CD8-positive, alpha-beta memory T cell (primary cell): ENCODE measurements around the gene GRIN1. TPM values are rescaled to one million over a fixed set of nuclear protein-coding genes. Genes with fewer than 3 reads are reported as not detected.

Experiments used
- CTCF ChIA-PET: fragments of 350-600 bp; sonication (Branson Sonifier 250); formaldehyde crosslinking; loops from one replicate; lab custom pipeline; 2021; ENCODE audit warnings: antibody characterized with exemption; lab: Charles Lee
- POLR2A ChIA-PET: fragments of 350-600 bp; sonication (Branson Sonifier 250); formaldehyde crosslinking; loops from one replicate; lab custom pipeline; 2021; ENCODE audit warnings: antibody characterized with exemption; lab: Charles Lee
- DNase-seq, 5 donors: peaks; one replicate each; pipeline versions ENCODE4 v3.0.0 to v3.0.0-alpha.2; 2020 to 2022; ENCODE audit warnings: mixed read lengths in 1 of 5
- H3K27ac ChIP-seq: one replicate; pipeline ENCODE4 v1.7.0; 2013; ENCODE audit warnings: low read depth, mild to moderate bottlenecking, low read length, moderate library complexity
- H3K27me3 ChIP-seq: 2 replicates; pipeline ENCODE4 v1.7.0; 2013; ENCODE audit warnings: low read length, mild to moderate bottlenecking; ENCODE audit not compliant: insufficient read depth, poor library complexity, severe bottlenecking
- H3K36me3 ChIP-seq: 2 replicates; pipeline ENCODE4 v1.7.0; 2013; ENCODE audit warnings: mild to moderate bottlenecking, low read length, moderate library complexity; ENCODE audit not compliant: insufficient read depth
- H3K4me1 ChIP-seq: 2 replicates; pipeline ENCODE4 v1.7.0; 2013; ENCODE audit warnings: mild to moderate bottlenecking, low read length, moderate library complexity; ENCODE audit not compliant: insufficient read depth
- H3K4me3 ChIP-seq: 2 replicates; pipeline ENCODE4 v1.7.0; 2013; ENCODE audit warnings: mild to moderate bottlenecking, low read length
- H3K9me3 ChIP-seq: 2 replicates; pipeline ENCODE4 v1.7.0; 2013; ENCODE audit warnings: mild to moderate bottlenecking, low read length
- H3K27ac Mint-ChIP-seq, 8 donors: one replicate each; pipeline ENCODE4 v1.8.0; 2020 to 2021; ENCODE audit warnings: mixed read lengths in 8 of 8, mild to moderate bottlenecking in 6 of 8, inconsistent platforms in 3 of 8, moderate library complexity in 3 of 8
- H3K27me3 Mint-ChIP-seq, 2 donors: one replicate each; pipeline ENCODE4 v1.8.0; 2020 to 2021; ENCODE audit warnings: mixed read lengths in 2 of 2, mild to moderate bottlenecking in 1 of 2, moderate library complexity in 1 of 2
- H3K36me3 Mint-ChIP-seq, 3 donors: one replicate each; pipeline ENCODE4 v1.8.0; 2020 to 2021; ENCODE audit warnings: mixed read lengths in 3 of 3, inconsistent platforms in 1 of 3, mild to moderate bottlenecking in 1 of 3
- H3K4me1 Mint-ChIP-seq, 3 donors: one replicate each; pipeline ENCODE4 v1.8.0; 2020 to 2021; ENCODE audit warnings: mixed read lengths in 3 of 3, inconsistent platforms in 1 of 3, mild to moderate bottlenecking in 1 of 3
- H3K4me3 Mint-ChIP-seq, 7 donors: one replicate each; pipeline ENCODE4 v1.8.0; 2020 to 2021; ENCODE audit warnings: mixed read lengths in 7 of 7, mild to moderate bottlenecking in 6 of 7, moderate library complexity in 4 of 7, inconsistent platforms in 2 of 7
- H3K9me3 Mint-ChIP-seq, 5 donors: one replicate each; pipeline ENCODE4 v1.8.0; 2020 to 2022; ENCODE audit warnings: mixed read lengths in 5 of 5, mild to moderate bottlenecking in 3 of 5, moderate library complexity in 2 of 5, inconsistent platforms in 1 of 5
- polyA plus RNA-seq: library from polyadenylated mRNA; unstranded; fragments of 300-500 nt; fragmentation: Illumina TruSeq; gene quantifications from one replicate; pipeline ENCODE4 v1.2.3, GENCODE V29; 2021
- total RNA-seq, 2 experiments: library from RNA; stranded (reverse); gene quantifications; one replicate each; pipeline ENCODE4 v1.2.3, GENCODE V29; 2021

GRIN1 gene
- total and polyA plus RNA-seq, 3 experiments from 2014 or later: not detected

DNA sequence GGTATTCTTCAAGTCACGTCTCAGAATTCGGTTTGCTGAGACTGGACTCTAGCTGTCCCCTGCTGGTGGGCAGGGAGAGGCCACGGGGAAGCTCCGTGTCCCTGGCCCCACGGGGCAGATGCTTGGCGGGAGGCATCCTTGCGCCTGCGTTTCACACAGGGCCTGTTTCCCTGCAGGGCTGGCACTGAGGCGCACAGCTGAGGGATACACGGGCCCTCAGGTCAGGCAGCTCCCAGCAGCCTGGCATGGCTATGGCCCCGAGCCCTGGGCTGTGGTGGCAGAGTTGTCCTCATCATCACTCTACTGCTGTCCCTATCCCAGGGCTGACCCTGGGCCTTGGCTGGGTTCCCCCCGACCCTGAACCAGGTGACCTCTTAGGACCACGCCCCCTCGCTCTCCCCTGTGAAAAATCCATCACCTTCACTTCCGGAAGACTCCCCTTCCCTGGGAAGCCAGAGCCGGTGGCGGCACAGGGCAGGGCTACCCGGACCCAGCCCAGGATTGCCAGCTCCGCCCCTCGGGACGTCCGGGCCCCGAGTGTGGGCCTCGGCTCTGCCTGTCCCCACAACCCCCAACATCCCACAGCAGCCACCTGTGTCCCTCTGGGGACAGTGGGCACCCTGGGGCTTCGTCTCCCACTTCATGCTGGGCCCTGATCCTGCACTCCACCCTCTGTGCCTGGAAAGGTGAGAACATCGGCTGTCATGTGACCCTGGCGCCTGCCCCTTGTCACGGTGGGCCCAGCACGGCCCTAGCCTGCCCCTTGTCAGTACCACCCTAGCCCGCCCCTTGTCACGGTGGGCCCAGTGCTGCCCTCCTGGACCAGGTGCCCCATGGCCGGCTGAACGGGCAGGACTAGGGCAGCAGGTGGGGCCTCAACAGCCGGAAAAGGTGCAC is 29.5 kb upstream of the GRIN1 start:
- H3K9me3 Mint-ChIP-seq: no peaks in the 10 kb centered on the region
- H3K27ac ChIP-seq: no peak overlapping the region
- H3K36me3 Mint-ChIP-seq: peaks cover 0 to 48% (median 3%) of the 10 kb centered on the region in 3 donors
- POLR2A ChIA-PET: no interaction called here
- H3K27me3 ChIP-seq: no peaks in the 10 kb centered on the region
- peaks cover 5% of the 10 kb centered on the region for H3K4me1 ChIP-seq
- H3K4me1 Mint-ChIP-seq: peaks cover 0 to 9% (median 3%) of the 10 kb centered on the region in 3 donors
- H3K9me3 ChIP-seq: no peaks in the 10 kb centered on the region
- no peak overlapping the region for H3K27ac Mint-ChIP-seq
- no peak overlapping the region for H3K4me3 ChIP-seq
- DNase-seq: no peak
- H3K27me3 Mint-ChIP-seq: no peaks in the 10 kb centered on the region
- CTCF ChIA-PET: no interaction called here
- no peak overlapping the region for H3K4me3 Mint-ChIP-seq
- H3K36me3 ChIP-seq: peaks cover 14% of the 10 kb centered on the region

DNA sequence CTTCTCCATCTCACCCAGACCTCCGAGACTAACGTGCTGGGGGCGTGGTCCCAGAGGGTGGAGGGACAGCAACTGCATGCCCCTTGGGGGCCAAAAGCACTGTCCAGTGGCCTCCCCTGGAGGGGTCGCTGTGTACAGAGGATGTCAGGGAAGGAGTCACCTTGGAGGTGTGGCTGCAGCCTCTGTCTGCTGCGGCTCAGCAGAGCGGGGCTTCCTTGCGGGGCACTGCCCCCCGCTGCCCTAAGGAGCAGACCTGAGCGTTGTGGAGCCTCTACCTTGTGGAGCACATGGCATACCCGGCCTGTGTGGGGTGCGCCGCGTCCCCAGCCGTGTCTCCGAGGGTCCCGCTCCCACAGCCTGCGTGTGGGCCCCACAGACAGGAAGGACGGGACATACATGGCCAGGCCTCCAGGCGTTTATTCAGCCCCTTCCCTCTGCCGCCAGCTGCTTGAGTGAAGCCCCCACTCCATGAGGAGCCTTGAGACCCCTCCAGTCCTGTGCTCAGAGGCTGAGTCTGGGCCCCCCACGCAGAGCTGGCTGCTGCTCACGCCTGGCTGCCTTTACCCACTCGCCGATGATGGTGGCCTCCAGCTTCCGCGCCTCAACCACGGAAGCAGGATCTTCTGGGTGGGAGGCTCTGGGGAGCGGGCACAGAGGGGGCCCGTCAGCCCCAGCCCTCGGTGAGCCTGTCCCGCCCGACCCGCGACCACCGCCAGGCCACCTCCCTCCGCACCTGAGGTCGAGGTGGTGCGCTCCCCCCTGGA is 28.6 kb upstream of the GRIN1 start:
- H3K36me3 Mint-ChIP-seq: peaks cover 0 to 48% (median 0%) of the 10 kb centered on the region in 3 donors
- Histone ChIP-seq H3K27ac (no peak overlapping the region), H3K4me1 (peaks cover 9% of the 10 kb centered on the region), H3K9me3 (no peaks in the 10 kb centered on the region), H3K27me3 (no peaks in the 10 kb centered on the region), H3K36me3 (peaks cover 12% of the 10 kb centered on the region), H3K4me3 (no peak overlapping the region)
- DNase-seq: no peak
- peaks cover 0 to 9% (median 3%) of the 10 kb centered on the region in 3 donors for H3K4me1 Mint-ChIP-seq
- ChIA-PET CTCF (no interaction called here), POLR2A (no interaction called here)
- H3K4me3 Mint-ChIP-seq: peak overlapping the region in 1 of 7 donors; percentile 60
- no peaks in the 10 kb centered on the region for H3K9me3 Mint-ChIP-seq
- peak overlapping the region in 1 of 8 donors; percentile 50 for H3K27ac Mint-ChIP-seq
- H3K27me3 Mint-ChIP-seq: no peaks in the 10 kb centered on the region

DNA sequence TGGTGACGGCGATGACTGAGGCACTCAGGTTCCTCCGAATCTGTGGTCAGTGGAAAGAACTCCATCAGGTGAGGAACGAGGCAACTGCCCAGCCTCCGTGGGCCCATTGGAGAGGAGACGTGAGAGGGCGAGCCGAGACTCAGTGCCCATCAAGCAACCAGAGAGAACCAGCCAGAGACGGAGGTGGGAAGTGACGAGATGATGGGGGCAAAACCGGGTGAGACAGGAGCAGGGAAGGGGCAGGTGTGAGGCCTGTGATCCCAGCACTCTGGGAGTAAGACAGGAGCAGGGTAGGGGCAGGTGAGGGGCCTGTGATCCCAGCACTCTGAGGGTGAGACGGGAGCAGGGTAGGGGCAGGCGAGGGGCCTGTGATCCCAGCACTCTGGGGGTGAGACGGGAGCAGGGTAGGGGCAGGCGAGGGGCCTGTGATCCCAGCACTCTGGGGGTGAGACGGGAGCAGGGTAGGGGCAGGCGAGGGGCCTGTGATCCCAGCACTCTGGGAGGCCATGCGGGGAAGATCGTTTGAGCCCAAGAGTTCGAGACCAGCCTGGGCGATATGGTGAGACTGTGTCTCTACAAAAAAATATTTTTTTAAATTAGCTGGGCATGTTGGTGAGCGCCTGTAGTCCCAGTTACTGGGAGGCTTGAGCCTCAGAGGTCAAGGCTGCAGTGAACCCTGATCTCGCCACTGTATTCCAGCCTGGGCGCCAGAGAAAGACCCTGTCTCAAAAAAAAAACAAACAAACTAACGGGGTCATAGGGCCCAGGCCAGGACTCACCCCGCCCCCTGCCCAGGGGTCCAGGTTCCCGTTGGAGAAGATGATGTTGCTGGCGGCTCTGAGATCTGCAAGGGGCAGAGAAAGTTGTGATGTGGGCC is 27.8 kb upstream of the GRIN1 start:
- H3K4me1 Mint-ChIP-seq: peaks cover 0 to 9% (median 3%) of the 10 kb centered on the region in 3 donors
- ChIA-PET CTCF (interaction anchor here (0.9 kb wide), 1 partner anchor 64 kb away, joined by 3 read pairs; the partner anchor contains the start of gene NPDC1), POLR2A (no interaction called here)
- Histone ChIP-seq H3K4me1 (peaks cover 10% of the 10 kb centered on the region), H3K27ac (no peak overlapping the region), H3K36me3 (peaks cover 12% of the 10 kb centered on the region), H3K9me3 (no peaks in the 10 kb centered on the region), H3K27me3 (no peaks in the 10 kb centered on the region), H3K4me3 (no peak overlapping the region)
- no peak for DNase-seq
- H3K27me3 Mint-ChIP-seq: no peaks in the 10 kb centered on the region
- H3K27ac Mint-ChIP-seq: peak overlapping the region in 2 of 8 donors; percentile 33 to 46
- peak overlapping the region in 4 of 7 donors; percentile 15 to 60 (median 30) for H3K4me3 Mint-ChIP-seq
- no peaks in the 10 kb centered on the region for H3K9me3 Mint-ChIP-seq
- peaks cover 0 to 48% (median 0%) of the 10 kb centered on the region in 3 donors for H3K36me3 Mint-ChIP-seq

DNA sequence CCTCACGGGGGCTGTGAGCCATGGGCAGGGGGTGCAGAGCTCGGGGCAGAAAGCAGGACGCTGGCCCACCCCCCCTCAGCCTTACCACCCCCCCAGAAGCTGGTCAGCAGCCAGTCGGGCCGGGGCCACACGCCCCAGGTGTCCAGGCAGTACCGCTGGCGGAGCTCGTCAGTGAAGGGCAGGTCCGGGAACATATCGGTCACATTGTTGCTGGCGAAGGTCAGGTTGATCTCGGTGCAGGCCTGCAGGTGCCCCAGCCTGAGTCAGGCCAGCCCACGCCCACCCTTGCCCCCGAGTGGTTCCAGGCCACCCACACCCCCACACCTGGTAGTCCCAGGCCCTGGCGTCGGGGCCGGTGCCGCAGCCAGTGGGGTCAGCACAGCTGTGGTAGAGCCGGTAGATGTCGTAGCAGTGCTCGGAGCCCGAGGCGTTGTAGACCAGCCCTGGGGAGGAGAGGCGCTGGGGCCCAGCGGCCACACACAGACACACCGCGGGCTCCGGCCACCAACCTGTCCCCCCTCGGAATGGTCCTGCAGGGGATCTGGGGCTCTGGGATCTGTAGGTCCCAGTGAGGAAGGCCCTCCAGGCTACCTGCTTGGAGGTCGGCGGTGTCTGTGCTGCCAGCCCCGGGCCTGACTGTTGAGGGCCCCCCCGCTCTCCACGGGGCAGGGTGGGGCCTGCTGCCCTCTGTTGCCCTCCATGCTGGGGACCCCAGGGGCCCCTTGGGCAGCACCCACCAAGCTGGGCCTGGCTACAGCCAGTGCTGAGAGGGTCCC is 27.0 kb upstream of the GRIN1 start:
- peaks cover 0 to 44% (median 0%) of the 10 kb centered on the region in 3 donors for H3K36me3 Mint-ChIP-seq
- no peaks in the 10 kb centered on the region for H3K27me3 ChIP-seq
- H3K9me3 ChIP-seq: no peaks in the 10 kb centered on the region
- no peaks in the 10 kb centered on the region for H3K9me3 Mint-ChIP-seq
- H3K4me3 Mint-ChIP-seq: peak overlapping the region in 1 of 7 donors; percentile 28
- peaks cover 0 to 1% of the 10 kb centered on the region in 2 donors for H3K27me3 Mint-ChIP-seq
- ChIA-PET POLR2A (interaction anchor here (0.6 kb wide), 1 partner anchor 91 kb away, joined by 10 read pairs; no protein-coding TSS in a partner anchor), CTCF (interaction anchor here (0.9 kb wide), 1 partner anchor 65 kb away, joined by 3 read pairs; the partner anchor contains the start of gene NPDC1)
- H3K27ac Mint-ChIP-seq: peak overlapping the region in 1 of 8 donors; percentile 33
- H3K4me1 Mint-ChIP-seq: peaks cover 0 to 9% (median 3%) of the 10 kb centered on the region in 3 donors
- peaks cover 12% of the 10 kb centered on the region for H3K36me3 ChIP-seq
- no peak overlapping the region for H3K27ac ChIP-seq
- DNase-seq: no peak
- H3K4me1 ChIP-seq: peaks cover 10% of the 10 kb centered on the region
- H3K4me3 ChIP-seq: no peak overlapping the region

DNA sequence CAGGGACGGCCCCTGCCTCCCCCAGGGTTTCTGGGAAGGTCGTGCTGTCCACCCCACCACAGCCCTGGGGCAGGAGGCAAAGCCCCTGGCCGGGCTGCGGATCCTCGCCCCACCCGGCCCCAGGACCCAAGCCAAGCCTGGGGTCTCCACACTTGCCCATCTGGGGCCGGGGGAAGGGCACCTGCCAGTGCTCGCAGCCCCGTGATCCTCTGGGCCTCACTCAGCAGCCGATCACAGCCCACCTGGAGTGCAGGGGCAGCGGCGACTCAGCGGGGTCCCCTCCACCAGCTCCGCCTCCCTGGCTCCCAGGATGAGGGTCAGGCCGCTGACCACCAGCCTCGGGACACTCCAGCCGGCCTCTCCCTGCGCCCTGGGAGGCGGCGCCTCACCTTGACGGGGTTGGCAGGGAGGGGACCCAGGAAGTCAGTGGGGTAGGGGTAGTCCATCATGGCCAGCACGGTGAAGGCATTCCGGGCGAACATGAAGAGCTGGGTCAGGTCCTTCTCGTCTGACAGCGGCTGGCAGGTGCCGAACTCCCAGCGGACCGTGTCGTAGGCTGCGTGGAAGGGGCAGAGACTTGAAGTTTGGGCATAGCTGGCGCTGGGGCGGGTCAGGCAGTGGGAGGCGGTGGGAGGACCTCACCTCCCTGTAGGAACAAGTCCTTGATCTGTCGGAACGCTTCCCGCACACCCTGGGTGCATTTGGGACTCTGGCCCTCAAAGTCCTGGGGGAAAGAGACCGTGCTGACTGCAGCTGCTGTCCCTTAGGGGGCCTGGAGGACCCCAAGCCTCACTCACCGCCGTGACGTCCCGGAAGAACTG is 26.2 kb upstream of the GRIN1 start:
- peaks cover 0 to 9% (median 3%) of the 10 kb centered on the region in 3 donors for H3K4me1 Mint-ChIP-seq
- H3K4me1 ChIP-seq: peaks cover 10% of the 10 kb centered on the region
- H3K27ac Mint-ChIP-seq: peak overlapping the region in 2 of 8 donors; percentile 9 to 66
- CTCF ChIA-PET: interaction anchor here (1.7 to 1.8 kb wide), 3 partner anchors 17 to 124 kb away, joined by 4 to 12 read pairs (median 7); no protein-coding TSS in a partner anchor
- H3K9me3 ChIP-seq: no peaks in the 10 kb centered on the region
- peaks cover 0 to 1% of the 10 kb centered on the region in 2 donors for H3K27me3 Mint-ChIP-seq
- H3K27me3 ChIP-seq: no peaks in the 10 kb centered on the region
- POLR2A ChIA-PET: interaction anchor here (0.6 to 1.8 kb wide), 3 partner anchors 17 to 90 kb away, joined by 3 to 10 read pairs (median 10); partner anchors contain the start of gene MAN1B1
- peaks cover 7% of the 10 kb centered on the region for H3K36me3 ChIP-seq
- DNase-seq: peak in 1 of 5 donors; percentile 50
- no peak overlapping the region for H3K4me3 ChIP-seq
- H3K27ac ChIP-seq: no peak overlapping the region
- H3K9me3 Mint-ChIP-seq: no peaks in the 10 kb centered on the region
- H3K36me3 Mint-ChIP-seq: peaks cover 0 to 38% (median 0%) of the 10 kb centered on the region in 3 donors
- H3K4me3 Mint-ChIP-seq: peak overlapping the region in 5 of 7 donors; percentile 62 to 87 (median 70)

DNA sequence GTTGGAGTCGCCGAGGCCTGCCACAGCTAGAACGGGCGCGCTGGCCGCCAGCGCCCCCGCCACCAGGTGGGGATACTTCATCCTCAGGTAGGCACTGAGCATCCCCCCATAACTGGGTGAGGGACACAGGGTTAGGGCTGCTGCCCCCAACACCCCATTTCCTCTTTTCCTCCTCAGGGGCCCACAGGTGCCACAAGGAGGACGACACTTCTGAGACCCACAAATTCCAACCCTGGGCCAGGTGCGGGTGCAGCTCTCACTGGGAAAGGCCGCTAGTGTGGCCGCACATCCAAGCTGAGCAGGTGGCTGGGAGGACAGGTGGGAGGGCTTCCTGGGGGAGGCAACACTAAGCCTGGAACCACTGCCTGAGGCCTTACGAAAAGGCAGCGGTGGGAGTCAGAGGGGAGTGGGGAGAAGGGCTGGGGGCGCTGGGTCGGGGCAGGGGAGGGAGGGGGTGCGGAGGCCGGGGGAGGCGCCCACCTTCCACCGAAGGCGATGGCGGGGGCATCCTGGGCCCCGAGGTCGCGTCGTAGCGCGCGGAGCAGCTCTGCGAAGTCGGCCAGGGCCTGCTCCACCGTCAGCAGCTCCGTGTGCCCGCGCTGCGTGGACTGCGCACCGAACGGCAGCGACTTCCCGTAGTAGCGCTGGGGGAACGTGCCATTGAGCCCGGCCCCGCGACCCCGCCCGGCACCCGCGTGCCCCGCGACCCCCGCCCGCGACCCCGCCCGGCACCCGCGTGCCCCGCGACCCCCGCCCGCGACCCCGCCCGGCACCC is 25.4 kb upstream of the GRIN1 start:
- H3K4me1 ChIP-seq: peaks cover 10% of the 10 kb centered on the region
- peak in 2 of 5 donors; percentile 33 to 64 for DNase-seq
- Mint-ChIP-seq H3K27ac (peak overlapping the region in 2 of 8 donors; percentile 51 to 63), H3K36me3 (peaks cover 0 to 30% (median 0%) of the 10 kb centered on the region in 3 donors), H3K27me3 (peaks cover 0 to 1% of the 10 kb centered on the region in 2 donors), H3K4me1 (peaks cover 0 to 9% (median 3%) of the 10 kb centered on the region in 3 donors), H3K4me3 (peak overlapping the region; percentile 24 to 87 (median 69)), H3K9me3 (no peaks in the 10 kb centered on the region)
- no peak overlapping the region for H3K27ac ChIP-seq
- CTCF ChIA-PET: interaction anchor here (1.7 to 1.8 kb wide), 3 partner anchors 18 to 123 kb away, joined by 4 to 12 read pairs (median 7); no protein-coding TSS in a partner anchor
- H3K36me3 ChIP-seq: peaks cover 2% of the 10 kb centered on the region
- POLR2A ChIA-PET: interaction anchor here (0.5 to 1.8 kb wide), 6 partner anchors 10 to 127 kb away, joined by 3 to 10 read pairs (median 4); partner anchors contain the start of genes MAN1B1 and TUBB4B
- no peak overlapping the region for H3K4me3 ChIP-seq
- H3K9me3 ChIP-seq: no peaks in the 10 kb centered on the region
- H3K27me3 ChIP-seq: no peaks in the 10 kb centered on the region
